Kidney epithelial cell (primary cell): Measurements from ENCODE around the gene TIPARP. TPM values are rescaled to one million over a fixed set of nuclear protein-coding genes. Genes with fewer than 3 reads are reported as not detected.

Experiments used
- DNase-seq: peaks from one replicate; pipeline ENCODE4 v3.0.0-alpha.2; 2010; ENCODE audit warnings: low read depth
- H3K27me3 ChIP-seq: 2 replicates; pipeline ENCODE4 v1.6.0; 2011; ENCODE audit warnings: low read length; ENCODE audit not compliant: control insufficient read depth, insufficient read depth
- H3K36me3 ChIP-seq: 2 replicates; pipeline ENCODE4 v1.5.1; 2011; ENCODE audit warnings: low read length; ENCODE audit not compliant: control insufficient read depth, insufficient read depth
- H3K4me3 ChIP-seq: 2 replicates; pipeline ENCODE4 v1.5.1; 2011; ENCODE audit warnings: low read depth, mild to moderate bottlenecking, control low read depth, low read length
- CTCF ChIP-seq: IDR thresholded peaks from 2 replicates; pipeline ENCODE4 v1.5.1; 2011; ENCODE audit warnings: mild to moderate bottlenecking, moderate library complexity, low read length, control low read depth, inconsistent platforms; ENCODE audit not compliant: insufficient read depth, poor library complexity, severe bottlenecking
- total RNA-seq: library from RNA; depleted of rRNA; stranded (reverse); fragments of >200 nt; gene quantifications from 2 replicates; pipeline ENCODE4 v1.2.3, GENCODE V29; 2015

TIPARP gene
- total RNA-seq, 1 donor from 2014 or later: 26.2 TPM

DNA sequence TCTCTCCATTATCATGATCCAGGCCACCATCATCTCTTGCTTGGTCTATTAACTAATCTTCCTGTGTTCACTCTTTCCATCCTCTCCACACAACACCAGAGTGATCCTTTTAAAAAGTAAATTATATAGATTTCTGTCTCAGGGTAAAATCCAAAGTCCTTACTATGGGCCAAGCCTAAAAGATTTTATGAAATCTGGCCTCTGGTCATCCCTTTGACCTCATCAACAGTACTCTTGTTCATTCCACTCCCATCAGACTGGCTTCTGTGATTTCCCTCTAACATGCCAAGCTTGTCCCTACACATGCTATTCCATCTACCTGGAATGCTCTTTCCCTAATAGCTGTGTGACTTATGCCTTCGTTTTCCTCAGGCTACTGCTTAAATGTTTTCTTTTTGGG, 8.3 kb upstream of the TIPARP start:
- H3K27me3 ChIP-seq: no peaks in the 10 kb centered on the region
- DNase-seq: no peak
- no peak overlapping the region for H3K4me3 ChIP-seq
- no peaks in the 10 kb centered on the region for H3K36me3 ChIP-seq
- no peak for TF ChIP-seq CTCF

DNA sequence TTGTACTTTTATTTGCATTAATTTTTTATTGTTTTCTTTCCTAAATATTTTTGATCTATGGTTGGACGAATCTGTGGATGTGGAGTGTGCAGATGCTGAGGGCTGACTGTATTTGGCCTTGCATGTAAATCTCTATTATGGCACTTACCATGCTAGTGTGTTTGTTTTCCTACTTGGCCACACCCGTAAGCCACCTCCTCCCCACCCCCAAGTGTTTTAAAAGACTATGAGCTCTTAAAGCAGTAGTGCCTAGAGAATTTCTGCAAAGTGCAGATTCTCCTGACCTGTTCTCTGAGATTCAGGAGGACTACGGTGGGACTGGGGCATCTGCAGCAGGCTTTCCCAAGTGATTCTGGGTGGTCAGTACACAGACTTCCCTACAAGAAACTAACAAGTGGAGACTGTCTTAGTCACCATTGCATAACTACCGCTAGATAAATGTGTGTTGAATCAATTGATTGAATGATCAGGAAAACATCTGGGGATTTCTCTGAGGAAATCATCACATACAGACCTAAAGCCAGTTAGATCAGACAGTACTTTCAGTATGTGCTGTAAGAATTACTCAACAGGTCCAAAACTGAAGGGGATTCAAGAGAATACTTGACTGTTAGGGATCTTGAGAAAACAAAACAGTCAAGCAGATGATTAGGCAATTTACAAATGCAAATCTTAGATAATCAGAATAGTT, 6.2 kb upstream of the TIPARP start:
- no peak for DNase-seq
- no peak for TF ChIP-seq CTCF

GRCh38 chr3:156670077-156670476, 4.3 kb upstream of the TIPARP start:
- Histone ChIP-seq H3K27me3 (no peaks in the 10 kb centered on the region), H3K36me3 (no peaks in the 10 kb centered on the region), H3K4me3 (no peak overlapping the region)
- no peak for TF ChIP-seq CTCF
- DNase-seq: no peak

More for the DNA sequence above, 6.2 kb upstream of the TIPARP start:
- no peaks in the 10 kb centered on the region for H3K36me3 ChIP-seq
- H3K27me3 ChIP-seq: no peaks in the 10 kb centered on the region
- H3K4me3 ChIP-seq: no peak overlapping the region

GRCh38 chr3:156670652-156671051, 3.7 kb upstream of the TIPARP start:
- Histone ChIP-seq H3K27me3 (no peaks in the 10 kb centered on the region), H3K4me3 (no peak overlapping the region), H3K36me3 (no peaks in the 10 kb centered on the region)
- no peak for DNase-seq
- TF ChIP-seq CTCF: no peak

DNA sequence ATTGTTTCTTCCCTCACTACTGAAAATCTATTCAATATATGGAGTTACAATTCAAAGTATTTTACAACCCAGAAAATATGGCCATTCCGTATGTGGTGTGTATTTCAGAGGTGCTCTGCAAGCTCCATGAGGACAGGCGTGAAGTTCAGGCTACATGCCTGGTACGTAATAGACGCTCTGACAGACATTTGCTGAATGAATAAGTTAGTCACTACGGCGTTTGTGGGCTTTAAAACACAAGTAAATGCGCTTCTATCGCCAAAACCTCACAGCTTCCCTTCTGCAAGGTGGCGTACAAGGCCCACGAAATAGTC, 701 bp upstream of the TIPARP start:
- H3K27me3 ChIP-seq: no peaks in the 10 kb centered on the region
- peak overlapping the region; percentile 90 for H3K4me3 ChIP-seq
- no peak for DNase-seq
- no peak for TF ChIP-seq CTCF
- no peaks in the 10 kb centered on the region for H3K36me3 ChIP-seq
